ENCODE results near the gene ZNF304.

- TF ChIP-seq POLR2A (IDR thresholded peaks at IDR 0.05) (no peak), CTCF (IDR thresholded peaks at IDR 0.05) (no peak), POLR2AphosphoS5 (IDR thresholded peaks at IDR 0.05) (no peak), EP300 (IDR thresholded peaks at IDR 0.05) (no peak)
Measured at GRCh38 chr19:57382806-57383488, 31.9 kb downstream of the ZNF304 start.

Data from upper lobe of left lung (tissue), 4 donors.